PC-3 (cell line): ENCODE results near the gene TMC3. TPM values are rescaled to one million over a fixed set of nuclear protein-coding genes. Genes with fewer than 3 reads are reported as not detected.

Experiments
- ATAC-seq: fragments of 200-7000 bp; cut with Tn5 transposase; 2 replicates; pipeline ENCODE4 v1.9.1; 2020; ENCODE audit warnings: mild to moderate bottlenecking, moderate library complexity
- BruUV-seq: library from RNA; stranded (reverse); fragments of 400-500 nt; replicated peaks from 2 replicates; lab custom pipeline; 2021; lab: Mats Ljungman, UMichigan
- CTCF ChIA-PET: fragments of 300-600 bp; sonication (Branson Sonifier 250); formaldehyde crosslinking; loops from one replicate; lab custom pipeline; 2022; ENCODE audit warnings: antibody characterized with exemption; lab: Charles Lee
- POLR2A ChIA-PET: fragments of 300-600 bp; sonication (Branson Sonifier 250); formaldehyde crosslinking; loops from one replicate; lab custom pipeline; 2022; ENCODE audit warnings: antibody characterized with exemption; ENCODE audit not compliant: unreplicated experiment; lab: Charles Lee
- DNase-seq: peaks from one replicate; pipeline ENCODE4 v3.0.0-alpha.2; 2015
- H2AFZ ChIP-seq: fragments of 300-600 bp; sonication (generic); 2 replicates; pipeline ENCODE4 v1.6.0; 2016; ENCODE audit warnings: antibody characterized with exemption, low read length
- H3F3A ChIP-seq: fragments of 300-600 bp; sonication (generic); one replicate; pipeline ENCODE4 v1.6.0; 2017; ENCODE audit warnings: antibody characterized with exemption, low read length, control low read depth, mild to moderate bottlenecking; ENCODE audit not compliant: unreplicated experiment
- H3K27ac ChIP-seq: fragments of 300-600 bp; sonication (generic); 2 replicates; pipeline ENCODE4 v1.5.1; 2016; ENCODE audit warnings: mild to moderate bottlenecking, low read length
- H3K27me3 ChIP-seq: fragments of 300-600 bp; sonication (generic); 2 replicates; pipeline ENCODE4 v1.6.1; 2016; ENCODE audit warnings: low read length, mixed read lengths
- H3K36me3 ChIP-seq: fragments of 300-600 bp; sonication (generic); 2 replicates; pipeline ENCODE4 v1.6.1; 2016; ENCODE audit warnings: low read depth, mixed run types, low read length, mixed read lengths
- H3K4me1 ChIP-seq: fragments of 300-600 bp; sonication (generic); 2 replicates; pipeline ENCODE4 v1.5.1; 2016; ENCODE audit warnings: low read length; ENCODE audit not compliant: insufficient read depth
- H3K4me2 ChIP-seq: fragments of 300-600 bp; sonication (generic); 2 replicates; pipeline ENCODE4 v1.6.0; 2016; ENCODE audit warnings: low read length
- H3K4me3 ChIP-seq: fragments of 300-600 bp; sonication (generic); 2 replicates; pipeline ENCODE4 v1.5.1; 2016; ENCODE audit warnings: mild to moderate bottlenecking, low read length, mixed read lengths
- H3K79me2 ChIP-seq: fragments of 300-600 bp; sonication (generic); 2 replicates; pipeline ENCODE4 v1.6.1; 2017; ENCODE audit warnings: low read length, mixed read lengths
- H3K9ac ChIP-seq: fragments of 300-600 bp; sonication (generic); 2 replicates; pipeline ENCODE4 v1.6.0; 2016; ENCODE audit warnings: mild to moderate bottlenecking, low read length
- H3K9me2 ChIP-seq: fragments of 300-600 bp; sonication (generic); replicated peaks from 2 replicates; pipeline ENCODE4 v1.6.1; 2016; ENCODE audit warnings: mixed run types, low read length, mixed read lengths
- H3K9me3 ChIP-seq: fragments of 300-600 bp; sonication (generic); 2 replicates; pipeline ENCODE4 v1.6.1; 2016; ENCODE audit warnings: low read length, mixed read lengths
- H4K20me1 ChIP-seq: fragments of 300-600 bp; sonication (generic); 2 replicates; pipeline ENCODE4 v1.6.1; 2016; ENCODE audit warnings: low read length, mixed read lengths
- CTCF ChIP-seq: fragments of 300-600 bp; sonication (generic); conservative IDR thresholded peaks from 2 replicates; pipeline ENCODE4 v1.5.1; 2017; ENCODE audit warnings: antibody characterized with exemption, low read depth, mild to moderate bottlenecking, low read length
- EZH2 ChIP-seq: fragments of 300-600 bp; sonication (generic); IDR thresholded peaks from one replicate; pipeline ENCODE4 v1.6.1; 2017; ENCODE audit warnings: antibody characterized with exemption, mild to moderate bottlenecking, low read length; ENCODE audit not compliant: unreplicated experiment
- EZH2phosphoT487 ChIP-seq: fragments of 300-600 bp; sonication (generic); IDR thresholded peaks from 2 replicates; pipeline ENCODE4 v1.6.1; 2018; ENCODE audit warnings: mild to moderate bottlenecking, antibody characterized with exemption, low read length, borderline replicate concordance
- intact Hi-C: fragments of 100-400 bp; cut with micrococcal nuclease; formaldehyde crosslinking; loops from 2 replicates; pipeline ENCODE4 v1.9.0; 2023
- total RNA-seq: library from RNA; depleted of rRNA; stranded (reverse); fragments of >200 nt; gene quantifications from 2 replicates; pipeline ENCODE4 v1.2.3, GENCODE V29; 2014

Gene TMC3
- total RNA-seq, 1 experiment from 2014 or later = not detected

GRCh38 chr15:81302701-81303109, 71.3 kb downstream of the TMC3 start:
- no peaks in the 10 kb centered on the region for H3K36me3 ChIP-seq
- TF ChIP-seq EZH2 = no peak
- no peak for TF ChIP-seq CTCF
- TF ChIP-seq EZH2phosphoT487 = no peak
- H3K4me3 ChIP-seq = no peak overlapping the region
- H2AFZ ChIP-seq = no peak overlapping the region
- ATAC-seq = no peak
- DNase-seq = no peak
- POLR2A ChIA-PET = no interaction called here
- no peaks in the 10 kb centered on the region for H3K9me2 ChIP-seq
- H3K9ac ChIP-seq = no peak overlapping the region
- intact Hi-C loops = no loop called here
- BruUV-seq = no TSS peak
- no peaks in the 10 kb centered on the region for H3K79me2 ChIP-seq
- peaks cover 10% of the 10 kb centered on the region for H3K4me1 ChIP-seq
- CTCF ChIA-PET = no interaction called here
- no peaks in the 10 kb centered on the region for H4K20me1 ChIP-seq
- H3K27me3 ChIP-seq = no peaks in the 10 kb centered on the region
- no peaks in the 10 kb centered on the region for H3F3A ChIP-seq
- no peak overlapping the region for H3K4me2 ChIP-seq
- H3K27ac ChIP-seq = no peak overlapping the region
- no peaks in the 10 kb centered on the region for H3K9me3 ChIP-seq

GRCh38 chr15:81301815-81302399, 72.1 kb downstream of the TMC3 start:
- H3K4me3 ChIP-seq = no peak overlapping the region
- H3K79me2 ChIP-seq = no peaks in the 10 kb centered on the region
- no peak overlapping the region for H3K9ac ChIP-seq
- H2AFZ ChIP-seq = no peak overlapping the region
- intact Hi-C loops = no loop called here
- ATAC-seq (no peak), DNase-seq (no peak)
- CTCF ChIA-PET = no interaction called here
- no peak for TF ChIP-seq EZH2
- TF ChIP-seq CTCF = no peak
- TF ChIP-seq EZH2phosphoT487 = no peak
- H3K27ac ChIP-seq = no peak overlapping the region
- peaks cover 16% of the 10 kb centered on the region for H3K4me1 ChIP-seq
- no peaks in the 10 kb centered on the region for H3K36me3 ChIP-seq
- POLR2A ChIA-PET = no interaction called here
- H3K27me3 ChIP-seq = no peaks in the 10 kb centered on the region
- no TSS peak for BruUV-seq
- no peak overlapping the region for H3K4me2 ChIP-seq
- H3K9me2 ChIP-seq = no peaks in the 10 kb centered on the region
- no peaks in the 10 kb centered on the region for H3F3A ChIP-seq
- H4K20me1 ChIP-seq = no peaks in the 10 kb centered on the region
- no peaks in the 10 kb centered on the region for H3K9me3 ChIP-seq

- intact Hi-C loops = no loop called here
- DNase-seq (no peak), ATAC-seq (no peak)
- Histone ChIP-seq H3K4me3 (no peak overlapping the region), H3K27me3 (no peaks in the 10 kb centered on the region), H3K79me2 (no peaks in the 10 kb centered on the region), H3K36me3 (no peaks in the 10 kb centered on the region), H3K9me2 (no peaks in the 10 kb centered on the region), H3K4me1 (peaks cover 21% of the 10 kb centered on the region), H3K9ac (no peak overlapping the region), H2AFZ (no peak overlapping the region), H3F3A (no peaks in the 10 kb centered on the region), H3K9me3 (no peaks in the 10 kb centered on the region), H3K4me2 (no peak overlapping the region), H4K20me1 (no peaks in the 10 kb centered on the region), H3K27ac (no peak overlapping the region)
- BruUV-seq = no TSS peak
- CTCF ChIA-PET = no interaction called here
- TF ChIP-seq EZH2 (no peak), CTCF (no peak), EZH2phosphoT487 (no peak)
- POLR2A ChIA-PET = no interaction called here
Measured at GRCh38 chr15:81301385-81301784, 72.6 kb downstream of the TMC3 start.
